Fibroblast of skin of back (primary cell): Measurements from ENCODE around the gene PTPRR. TPM values are rescaled to one million over a fixed set of nuclear protein-coding genes. Genes with fewer than 3 reads are reported as not detected.
A peak's percentile ranks its signal among the peaks of the same experiment; 100 is the strongest.

Source experiments
- DNase-seq: peaks from one replicate; pipeline ENCODE4 v3.0.0-alpha.2; 2013
- polyA plus RNA-seq, 2 experiments: library from polyadenylated mRNA; unstranded; fragments of 120-200 nt; gene quantifications; one replicate each; pipeline ENCODE4 v1.2.1, GENCODE V29; 2013; ENCODE audit not compliant: insufficient read length in 2 of 2

PTPRR gene, protein sequence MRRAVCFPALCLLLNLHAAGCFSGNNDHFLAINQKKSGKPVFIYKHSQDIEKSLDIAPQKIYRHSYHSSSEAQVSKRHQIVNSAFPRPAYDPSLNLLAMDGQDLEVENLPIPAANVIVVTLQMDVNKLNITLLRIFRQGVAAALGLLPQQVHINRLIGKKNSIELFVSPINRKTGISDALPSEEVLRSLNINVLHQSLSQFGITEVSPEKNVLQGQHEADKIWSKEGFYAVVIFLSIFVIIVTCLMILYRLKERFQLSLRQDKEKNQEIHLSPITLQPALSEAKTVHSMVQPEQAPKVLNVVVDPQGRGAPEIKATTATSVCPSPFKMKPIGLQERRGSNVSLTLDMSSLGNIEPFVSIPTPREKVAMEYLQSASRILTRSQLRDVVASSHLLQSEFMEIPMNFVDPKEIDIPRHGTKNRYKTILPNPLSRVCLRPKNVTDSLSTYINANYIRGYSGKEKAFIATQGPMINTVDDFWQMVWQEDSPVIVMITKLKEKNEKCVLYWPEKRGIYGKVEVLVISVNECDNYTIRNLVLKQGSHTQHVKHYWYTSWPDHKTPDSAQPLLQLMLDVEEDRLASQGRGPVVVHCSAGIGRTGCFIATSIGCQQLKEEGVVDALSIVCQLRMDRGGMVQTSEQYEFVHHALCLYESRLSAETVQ
- polyA plus RNA-seq (2013, experiment 1 of 2; ENCODE audit: insufficient read length), result 0.45 TPM
- 0.22 TPM for polyA plus RNA-seq (2013, experiment 2 of 2; ENCODE audit: insufficient read length)

DNA sequence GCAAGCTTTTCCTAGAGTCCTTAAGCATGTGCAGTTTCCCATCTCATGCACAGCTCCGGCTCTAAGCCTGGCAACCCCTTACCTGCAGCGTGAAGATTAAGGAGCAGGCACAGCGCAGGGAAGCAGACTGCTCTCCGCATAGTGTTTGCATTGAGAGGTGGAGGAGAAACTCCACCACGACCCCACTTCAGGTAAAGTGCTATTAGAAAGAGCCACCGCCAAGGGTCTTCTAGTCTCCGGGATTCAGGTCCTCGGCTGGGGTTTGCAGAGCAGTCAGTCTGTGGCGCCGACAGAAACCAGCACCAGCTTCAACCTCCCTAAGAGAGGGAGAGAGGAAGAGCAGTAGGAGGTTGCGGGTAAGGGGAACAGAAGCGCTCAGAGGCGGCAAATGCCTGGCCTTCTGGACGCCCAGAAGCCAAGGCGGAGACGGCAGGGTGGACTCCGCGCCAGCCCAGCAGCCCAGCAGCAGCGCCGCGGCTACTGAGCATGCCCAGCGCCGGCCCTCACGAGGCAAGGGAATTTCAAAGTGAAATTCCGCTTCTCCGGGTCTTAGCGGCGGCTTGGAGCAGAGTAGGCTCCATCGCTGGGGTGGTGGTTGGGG is at the start of gene PTPRR:
TSS of gene PTPRR (minus strand) at position 488 of the 601 bp plus-strand sequence. CDS start at position 140, 348 bp downstream.
- DNase-seq, result peak; percentile 9

DNA sequence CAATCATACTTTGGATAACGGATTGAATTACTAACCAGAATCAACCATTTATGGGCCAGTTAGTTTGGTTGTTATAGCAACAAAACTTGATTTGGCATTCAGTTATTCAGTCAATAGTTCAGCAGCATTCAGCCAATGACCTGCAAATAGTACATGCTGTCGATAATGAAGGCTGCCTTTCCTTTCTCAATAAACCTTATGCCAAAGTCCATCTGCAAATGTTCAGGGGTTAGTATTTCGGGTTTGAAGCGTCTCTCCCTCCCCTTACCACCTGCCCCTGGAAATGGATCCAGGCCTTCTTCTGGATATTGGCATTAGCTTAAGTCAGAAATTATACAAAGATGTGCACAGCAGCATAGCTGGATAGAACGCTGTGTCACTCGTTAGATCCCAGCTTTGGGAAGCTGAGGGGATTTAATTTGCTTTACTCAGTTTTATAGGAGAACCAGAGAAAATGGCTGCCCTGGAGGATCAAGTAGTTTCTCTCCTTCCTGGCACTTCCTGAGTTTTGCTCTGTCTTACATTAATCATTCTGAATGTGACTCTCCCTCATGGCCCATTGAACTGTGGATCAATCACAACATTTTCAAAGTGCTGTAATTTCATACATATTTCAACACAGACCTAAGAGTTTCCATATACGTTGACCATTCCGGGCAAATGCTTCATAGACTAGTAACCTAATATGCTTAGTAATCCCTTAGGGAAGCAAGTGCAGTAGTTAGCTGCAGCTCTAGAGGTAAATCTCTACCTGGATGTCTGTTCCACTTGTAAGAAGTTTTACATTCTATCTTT is 46.7 kb upstream of the PTPRR start:
- DNase-seq, result no peak

DNA sequence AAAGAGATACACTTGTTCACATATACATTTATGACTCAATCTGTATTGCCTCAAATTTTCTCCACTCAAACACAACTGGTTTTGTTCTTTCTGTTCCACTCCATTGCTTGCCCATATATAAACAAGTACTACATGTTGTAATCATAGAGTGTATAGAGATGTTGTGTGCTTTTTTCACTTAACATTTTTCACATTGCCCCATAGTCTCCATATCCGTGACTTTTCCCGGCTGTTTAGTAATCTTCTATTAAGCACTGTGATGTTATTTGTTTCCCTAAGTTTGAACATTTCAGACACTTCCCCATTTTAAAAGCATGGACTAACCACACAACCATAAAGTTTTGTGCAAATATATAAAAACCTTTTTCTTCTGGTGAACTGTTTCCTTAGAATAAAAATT is 45.5 kb upstream of the PTPRR start:
- DNase-seq, result no peak

DNA sequence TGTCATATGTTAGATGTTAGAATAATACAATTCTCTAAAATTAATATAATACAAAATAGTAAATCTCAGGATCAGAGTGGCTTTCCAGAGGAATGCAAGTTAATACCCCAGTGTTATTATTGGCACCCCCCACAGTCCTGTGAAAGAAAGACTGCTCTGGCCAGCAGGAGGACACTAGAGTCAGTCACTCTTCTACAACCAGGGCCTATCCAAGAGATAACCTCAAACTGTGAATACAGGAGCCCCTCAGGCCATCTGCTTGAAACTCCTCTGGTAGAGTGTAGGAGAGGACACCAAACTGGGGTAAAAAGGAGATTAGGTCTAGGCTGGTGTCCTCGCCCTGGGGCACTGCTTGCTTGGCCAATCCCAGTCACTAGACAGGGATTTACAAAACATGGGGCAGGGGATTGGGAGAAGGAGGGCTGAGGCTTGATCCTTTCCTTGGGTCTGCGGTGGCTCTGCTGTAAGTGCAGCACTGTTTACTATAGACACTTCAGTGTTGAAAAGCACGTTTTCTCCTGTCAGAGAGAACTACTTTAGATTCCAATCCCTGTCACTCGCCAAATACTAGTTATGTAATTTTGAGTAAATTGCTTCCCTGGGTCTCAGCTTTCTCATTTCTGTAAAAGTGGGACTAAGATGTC is 44.5 kb upstream of the PTPRR start:
- DNase-seq, result no peak

DNA sequence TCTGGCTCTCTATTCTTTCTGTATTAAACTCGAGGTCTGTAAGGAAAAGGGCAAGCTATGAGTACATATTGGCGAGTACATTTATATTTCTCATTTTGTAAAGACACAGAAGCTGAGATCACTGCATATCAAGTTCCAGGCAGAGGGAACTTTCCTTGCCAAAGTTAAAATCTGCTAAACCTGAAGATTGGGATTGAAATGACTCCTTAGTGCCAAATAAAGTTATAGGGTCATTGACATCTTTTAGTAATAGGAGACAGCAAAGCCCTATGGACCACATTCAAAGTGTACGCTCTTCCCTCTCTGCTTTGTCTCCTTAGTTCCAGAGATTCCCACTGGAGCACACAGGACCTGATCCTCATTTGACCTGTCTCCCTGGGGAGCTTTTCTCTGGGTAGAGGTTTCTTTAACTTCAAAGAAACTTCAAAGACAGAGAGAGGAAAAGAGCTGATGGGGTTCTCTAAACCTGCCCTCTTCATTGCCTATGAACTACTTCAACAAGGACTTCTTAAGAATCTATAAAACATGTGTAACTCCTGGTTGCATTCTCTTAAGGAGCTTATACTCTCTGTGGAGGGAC is 42.6 kb upstream of the PTPRR start:
- DNase-seq, result no peak

DNA sequence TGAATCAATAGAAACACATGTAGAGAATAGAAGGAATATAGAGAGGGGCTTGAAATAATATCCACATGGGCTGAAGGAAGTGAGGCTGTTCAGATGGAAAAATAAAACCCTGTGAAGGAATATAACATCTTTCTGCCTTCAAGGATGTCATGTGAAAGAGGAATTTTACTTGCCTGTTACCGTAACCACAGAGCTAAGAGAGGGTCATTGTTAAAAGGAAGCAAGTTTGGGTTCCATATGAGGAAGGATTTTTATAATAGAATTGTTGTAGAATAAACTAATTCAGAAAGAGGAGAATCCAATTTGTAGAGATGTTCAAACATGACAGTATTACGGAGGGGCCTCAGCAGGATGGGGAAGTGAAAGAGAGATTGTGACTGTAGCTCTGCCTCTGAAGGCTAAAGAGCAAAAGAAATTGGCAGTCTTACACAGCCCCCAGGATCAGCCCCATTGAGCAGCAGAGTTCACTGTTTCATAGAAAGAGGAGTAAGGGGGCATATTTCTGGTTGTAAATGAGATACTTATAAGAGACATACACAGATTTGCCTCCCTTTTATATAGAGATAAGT is 41.8 kb upstream of the PTPRR start:
- no peak for DNase-seq

DNA sequence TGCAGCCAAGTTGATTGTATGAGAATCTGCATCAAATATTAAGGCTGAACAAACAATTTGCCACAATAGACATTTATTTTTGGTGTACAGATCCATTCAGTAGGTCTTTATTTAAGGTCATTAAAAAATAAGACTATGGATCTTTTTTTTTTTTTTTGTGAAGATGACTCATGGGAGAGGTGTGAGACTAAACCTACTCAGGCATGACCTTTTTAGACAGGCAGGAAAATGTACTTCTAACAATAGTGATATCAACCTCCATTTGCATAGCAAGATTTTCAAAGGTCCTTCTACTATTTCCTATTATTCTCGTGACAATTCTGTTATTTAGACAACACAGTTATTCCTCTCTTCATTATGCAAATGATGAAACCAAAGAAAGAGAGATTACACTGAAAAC is 39.9 kb upstream of the PTPRR start:
- no peak for DNase-seq

DNA sequence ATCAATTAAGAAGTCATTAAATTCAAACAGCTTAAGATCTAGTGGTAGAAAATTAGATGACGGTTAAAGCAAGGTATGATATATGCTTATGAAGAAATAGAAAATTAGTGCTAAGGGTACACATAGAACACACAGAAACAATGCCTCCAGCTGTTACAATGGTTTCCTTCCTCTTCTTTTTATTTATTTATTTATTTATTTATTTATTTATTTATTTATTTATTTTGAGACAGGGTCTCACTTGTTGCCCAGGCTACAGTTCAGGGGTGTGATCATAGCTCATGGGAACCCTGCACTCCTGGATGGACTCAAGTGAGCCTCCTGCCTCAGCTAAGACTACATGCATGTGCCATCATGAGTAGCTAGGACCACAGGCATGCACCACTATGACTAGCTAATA is 34.9 kb upstream of the PTPRR start:
- no peak for DNase-seq

DNA sequence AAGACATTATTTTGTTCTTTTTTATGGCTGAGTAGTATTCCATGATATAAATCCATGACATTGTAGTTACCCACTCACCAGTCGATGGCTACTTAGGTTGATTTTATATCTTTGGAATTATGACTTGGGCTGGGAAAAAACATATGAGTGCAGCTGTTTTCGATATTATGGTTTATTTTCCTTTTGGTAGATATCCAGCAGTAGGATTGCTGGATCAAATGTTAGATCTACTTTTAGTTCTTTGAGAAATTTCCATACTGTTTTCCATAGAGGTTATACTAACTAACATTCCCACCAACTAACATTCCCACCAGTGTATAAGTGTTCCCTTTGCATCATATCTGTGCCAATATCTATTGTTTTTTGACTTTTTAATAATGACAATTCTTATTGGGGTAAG is 29.9 kb upstream of the PTPRR start:
- DNase-seq, result no peak

DNA sequence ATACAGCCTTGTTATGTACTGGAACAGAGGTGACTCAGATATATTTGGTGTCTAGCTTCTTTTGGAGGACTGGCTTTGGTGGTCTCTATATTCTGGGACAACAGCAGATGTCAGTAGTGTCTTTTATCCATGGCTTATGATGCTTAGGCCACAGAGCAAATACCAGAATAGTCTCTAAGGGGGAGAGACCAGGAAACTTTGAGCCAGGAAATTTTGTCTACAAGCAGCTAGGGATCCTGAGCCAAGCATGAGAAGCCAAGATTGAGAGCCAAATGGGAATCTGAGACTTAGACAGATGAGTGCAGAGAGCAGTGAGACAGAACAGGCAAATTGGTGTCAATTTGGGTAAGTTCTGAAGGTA is 28.4 kb upstream of the PTPRR start:
- DNase-seq, result peak; percentile 18

DNA sequence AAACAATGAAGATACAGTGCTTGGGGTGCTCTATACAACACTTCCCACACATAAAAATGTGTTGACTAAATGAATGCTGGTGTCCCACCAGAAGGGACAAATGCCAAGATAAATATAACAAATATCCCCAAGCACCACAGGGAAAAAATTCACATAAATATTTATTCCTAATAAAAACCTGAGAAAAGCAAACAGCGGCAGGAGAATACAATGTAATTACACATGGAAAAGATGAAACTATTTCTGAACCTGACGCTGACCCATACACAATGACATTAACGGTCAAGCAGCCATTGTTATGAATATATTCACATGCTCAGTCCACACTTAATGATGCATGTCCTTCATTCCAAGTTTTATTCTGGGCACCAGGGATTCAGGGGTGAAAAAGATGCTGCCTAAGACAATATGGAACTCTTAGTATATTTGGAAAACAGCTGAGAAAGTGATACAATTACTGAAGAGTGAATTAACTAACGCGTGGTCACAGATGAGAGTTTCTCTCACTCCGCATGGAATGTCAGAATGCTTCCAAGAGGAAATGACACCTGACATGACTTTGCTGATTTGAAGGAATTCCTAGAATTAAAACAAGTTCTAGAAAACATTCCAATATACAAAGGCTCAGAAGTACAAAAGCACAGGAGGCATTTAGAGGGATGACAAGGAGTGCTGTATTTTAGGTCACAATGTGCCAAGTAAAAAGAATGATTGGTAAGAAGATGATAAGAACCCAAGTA is 27.9 kb upstream of the PTPRR start:
- DNase-seq, result no peak

DNA sequence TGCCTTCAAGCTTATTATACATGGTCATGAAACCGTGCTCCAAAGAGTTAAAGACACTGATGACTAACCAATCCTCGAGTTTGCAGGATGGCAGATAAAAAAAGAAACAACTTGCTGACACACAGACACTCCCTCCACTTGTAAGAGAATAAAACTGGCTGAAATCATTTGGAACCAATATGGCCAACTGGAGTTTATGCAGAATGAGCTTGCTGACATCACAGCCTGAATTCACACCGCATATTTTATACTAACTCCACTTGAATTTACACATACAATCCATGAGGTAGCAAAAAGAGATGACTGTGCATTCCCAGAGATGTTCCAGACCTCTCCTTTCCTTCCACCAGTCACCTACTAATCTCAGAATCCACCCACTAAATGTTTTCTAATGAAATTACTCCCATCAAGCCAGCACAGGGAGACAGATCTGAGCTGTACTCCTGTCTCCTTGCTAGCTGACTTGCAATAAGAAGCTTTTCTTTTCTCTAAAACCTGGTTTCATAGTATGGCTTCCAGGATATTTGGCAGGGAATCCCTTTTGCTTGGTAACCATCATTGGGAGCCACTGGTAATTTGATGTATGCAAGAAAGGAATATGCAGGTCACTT is 15.8 kb upstream of the PTPRR start:
- DNase-seq, result no peak

DNA sequence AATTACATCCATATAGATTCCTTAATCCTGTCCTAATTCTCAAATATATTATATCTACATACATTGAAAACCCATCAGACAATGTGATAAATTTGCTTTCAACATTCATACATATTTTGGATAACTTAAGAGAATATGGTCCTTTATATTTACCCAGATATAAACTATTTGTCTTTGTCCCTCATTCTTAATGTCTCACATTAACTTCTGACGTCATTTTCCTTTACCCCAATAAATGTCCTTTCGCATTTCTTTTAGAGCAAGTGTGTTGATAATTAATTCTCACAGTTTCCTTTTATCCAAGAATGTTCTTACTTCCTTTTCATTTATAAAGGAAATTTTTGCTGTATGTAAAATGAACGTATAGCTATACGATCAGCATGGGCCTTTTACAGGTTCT is 12.6 kb upstream of the PTPRR start:
- DNase-seq, result no peak

DNA sequence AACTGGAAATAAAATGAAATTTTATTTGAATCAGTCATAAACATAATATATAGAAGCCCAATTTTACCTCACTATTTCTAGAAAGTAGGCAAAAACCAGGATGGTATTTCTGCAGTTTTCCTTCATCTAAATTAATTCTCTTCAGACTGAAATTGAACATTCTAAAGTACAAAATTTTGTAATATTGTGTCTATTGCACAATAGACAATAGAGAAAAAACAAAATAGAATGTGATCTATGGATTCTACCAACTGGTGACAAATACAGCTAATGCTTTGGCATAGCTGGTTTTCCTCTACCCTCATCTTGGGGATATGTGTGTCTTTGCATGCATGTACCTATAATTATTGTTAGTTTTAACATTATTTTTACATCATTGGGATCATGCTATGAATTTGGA is 8.5 kb upstream of the PTPRR start:
- no peak for DNase-seq

DNA sequence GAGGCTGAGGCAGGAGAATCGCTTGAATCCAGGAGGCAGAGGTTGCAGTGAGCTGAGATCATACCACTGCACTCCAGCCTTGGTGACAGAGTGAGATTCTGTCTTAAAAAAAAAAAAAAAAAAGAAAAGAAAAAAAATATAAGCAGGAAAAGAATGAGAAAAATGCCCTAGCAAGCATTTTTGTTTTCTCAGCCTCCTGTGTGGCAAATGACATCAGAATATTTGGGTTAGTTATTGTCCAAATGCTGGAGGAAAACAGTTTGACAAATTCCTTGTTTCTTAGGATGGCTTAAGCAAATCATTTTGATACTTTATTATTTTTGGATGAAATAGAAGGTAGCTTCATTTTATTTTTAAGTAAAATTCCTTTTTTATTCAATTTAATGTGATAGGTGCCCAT is 7.5 kb upstream of the PTPRR start:
- peak; percentile 78 for DNase-seq

DNA sequence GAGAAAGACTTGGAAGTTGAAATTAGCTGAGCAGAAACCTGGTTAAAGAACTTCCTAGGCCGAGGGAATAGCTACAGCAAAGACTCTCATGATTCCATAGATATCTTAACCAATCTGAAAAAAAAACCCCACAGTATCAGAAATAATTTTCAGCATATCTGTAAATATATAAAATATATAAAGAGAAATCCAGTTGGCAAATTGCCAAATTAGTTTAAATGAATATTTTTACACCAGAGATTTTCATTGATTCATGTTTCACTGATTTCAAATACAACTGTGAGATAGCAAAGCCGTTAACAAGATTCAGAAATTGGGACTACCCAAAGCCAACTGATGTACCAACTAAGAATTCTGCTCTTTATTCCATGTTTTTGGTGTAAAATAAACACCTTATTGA is 6.8 kb upstream of the PTPRR start:
- DNase-seq, result no peak

DNA sequence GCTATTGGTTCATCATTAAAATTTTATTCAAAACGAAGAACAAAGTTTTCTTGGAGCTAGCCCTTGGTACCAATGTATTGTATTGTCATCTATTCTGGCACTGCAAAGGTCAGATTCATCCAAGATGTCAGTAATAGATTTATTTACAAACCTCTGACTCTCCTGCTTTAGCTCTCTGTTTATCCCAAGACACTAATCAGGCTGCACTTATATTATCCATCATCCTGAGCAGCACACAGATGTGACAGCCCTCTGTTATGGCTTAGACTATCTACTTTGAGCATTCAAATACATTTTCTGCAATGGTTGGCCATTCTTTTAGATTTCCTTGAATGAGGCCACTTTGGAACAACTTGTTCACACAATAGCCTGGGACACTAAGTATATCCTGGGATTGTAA is 5.0 kb upstream of the PTPRR start:
- DNase-seq, result no peak

DNA sequence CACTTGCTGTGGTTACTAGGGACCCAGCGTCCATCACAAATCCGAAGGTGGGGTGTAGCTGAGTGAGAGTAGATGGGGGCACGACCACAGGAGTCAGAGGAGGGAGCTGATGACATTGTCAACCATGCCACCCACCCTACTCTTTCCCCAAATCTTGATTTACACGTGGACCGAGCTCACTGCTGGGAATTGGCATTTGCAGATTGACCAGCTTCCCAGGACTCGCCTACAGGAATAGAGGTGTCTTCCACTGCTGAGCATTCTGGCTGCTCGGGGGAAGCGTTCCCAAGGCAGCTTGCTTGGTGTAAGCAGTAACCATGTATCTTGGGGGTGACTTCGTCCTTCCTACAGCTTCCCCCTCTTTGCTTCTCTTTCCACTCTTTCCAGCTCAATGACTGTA is 353 bp upstream of the PTPRR start:
- no peak for DNase-seq

DNA sequence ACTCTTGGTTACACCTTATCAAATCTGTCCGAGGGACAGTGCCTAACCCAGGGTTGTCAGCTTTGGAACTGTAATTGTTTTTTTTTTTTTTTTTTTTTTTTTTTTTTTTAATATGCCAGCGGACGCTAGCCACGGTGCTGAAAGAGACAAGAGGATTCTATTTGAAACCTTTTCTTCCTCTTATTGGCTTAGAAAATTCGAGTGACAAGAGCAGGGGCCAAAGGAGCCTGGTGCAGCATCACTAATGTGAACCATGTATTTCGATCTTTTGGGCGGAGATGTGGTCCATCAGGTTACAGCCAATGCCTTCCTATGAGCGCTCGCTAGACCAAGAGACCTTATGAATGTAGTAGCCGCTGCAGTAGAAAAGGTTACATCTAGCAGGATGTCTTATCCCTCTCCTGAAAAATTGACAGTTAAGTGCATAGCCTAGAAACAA is 922 bp downstream of the PTPRR start:
- peak; percentile 36 for DNase-seq

DNA sequence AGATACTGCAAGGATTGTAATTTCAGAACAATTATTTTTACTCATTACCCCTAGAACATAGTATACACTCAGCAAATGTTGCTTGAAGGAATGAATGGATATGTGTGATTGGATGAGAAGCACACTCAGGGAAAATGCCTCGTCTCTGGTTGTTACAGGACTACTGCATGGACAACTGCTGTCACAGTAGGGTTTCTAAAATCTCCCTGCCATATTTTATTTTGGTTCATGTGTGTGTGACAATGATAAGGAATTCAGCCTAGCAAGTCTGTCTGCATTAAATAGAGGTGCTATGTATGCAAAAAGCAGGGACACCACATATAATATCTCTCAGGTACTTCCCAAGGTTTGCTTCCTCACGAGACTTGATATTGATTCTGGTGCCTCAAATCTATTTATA is 1.4 kb downstream of the PTPRR start:
- DNase-seq, result no peak
